Activated CD4-positive, alpha-beta T cell treated with anti-CD3 and anti-CD28 coated beads, Interleukin-2, amount 50 U/mL, for 4 hours (primary cell): ENCODE data around the gene MAP4K4.

Experiments
- DNase-seq, 2 experiments: peaks; one replicate each; pipeline ENCODE4 v3.0.0-alpha.2; 2020

MAP4K4 gene

GRCh38 chr2:101723371-101724124 lies 26.0 kb downstream of the MAP4K4 start:
- no peak for DNase-seq

GRCh38 chr2:101724125-101724474 lies 26.6 kb downstream of the MAP4K4 start:
- DNase-seq: no peak

GRCh38 chr2:101725038-101725437 lies 27.5 kb downstream of the MAP4K4 start:
- DNase-seq: no peak

GRCh38 chr2:101725515-101726192 lies 28.1 kb downstream of the MAP4K4 start:
- no peak for DNase-seq

- no peak for DNase-seq
Observed at GRCh38 chr2:101728865-101729264, 31.4 kb downstream of the MAP4K4 start.

- no peak for DNase-seq
Observed at GRCh38 chr2:101729521-101730190, 32.1 kb downstream of the MAP4K4 start.

GRCh38 chr2:101731221-101732054 lies 33.9 kb downstream of the MAP4K4 start:
- DNase-seq: no peak

GRCh38 chr2:101732199-101732598 lies 34.7 kb downstream of the MAP4K4 start:
- DNase-seq: no peak

- DNase-seq: no peak
Observed at GRCh38 chr2:101732773-101733256, 35.3 kb downstream of the MAP4K4 start.

GRCh38 chr2:101733257-101733993 lies 35.9 kb downstream of the MAP4K4 start:
- DNase-seq: no peak

GRCh38 chr2:101734505-101735165 lies 37.1 kb downstream of the MAP4K4 start:
- no peak for DNase-seq

- DNase-seq: no peak
Observed at GRCh38 chr2:101735166-101735533, 37.6 kb downstream of the MAP4K4 start.

GRCh38 chr2:101736233-101736632 lies 38.7 kb downstream of the MAP4K4 start:
- no peak for DNase-seq

GRCh38 chr2:101736861-101737291 lies 39.4 kb downstream of the MAP4K4 start:
- no peak for DNase-seq

GRCh38 chr2:101737478-101738255 lies 40.2 kb downstream of the MAP4K4 start:
- DNase-seq: no peak

GRCh38 chr2:101738649-101739048 lies 41.1 kb downstream of the MAP4K4 start:
- no peak for DNase-seq

GRCh38 chr2:101740555-101740964 lies 43.1 kb downstream of the MAP4K4 start:
- no peak for DNase-seq

- no peak for DNase-seq
Observed at GRCh38 chr2:101741775-101742520, 44.4 kb downstream of the MAP4K4 start.

- no peak for DNase-seq
Observed at GRCh38 chr2:101742547-101742946, 45.0 kb downstream of the MAP4K4 start.

- no peak for DNase-seq
Observed at GRCh38 chr2:101743288-101743687, 45.8 kb downstream of the MAP4K4 start.
